ENCODE measurements around the gene CLDN25. TPM values are rescaled to one million over a fixed set of nuclear protein-coding genes. Genes with fewer than 3 reads are reported as not detected.

Gene CLDN25
- total and polyA plus RNA-seq, 12 donors, result not detected

DNA sequence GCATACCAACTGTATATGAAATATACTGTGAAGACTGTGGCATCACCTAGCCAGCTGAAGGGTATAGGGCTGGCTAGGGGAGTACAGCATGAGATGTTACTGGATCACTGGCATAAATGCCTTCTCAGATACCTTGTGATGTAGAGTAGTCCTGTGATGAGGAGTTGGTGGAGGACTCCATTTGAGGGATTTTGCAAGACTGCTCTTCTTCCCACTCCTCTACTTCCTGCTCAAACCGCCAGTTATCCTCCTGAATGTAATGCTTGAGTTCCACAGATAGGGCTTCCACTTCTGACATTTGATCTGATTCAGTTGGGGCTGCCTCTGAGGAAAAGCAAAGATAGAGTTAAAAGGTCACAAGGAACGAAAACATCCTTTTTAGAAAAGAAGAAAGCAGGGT is 29.3 kb downstream of the CLDN25 start:
- intact Hi-C loops (cut with DNase I), result loop anchor here in 1 of 10 donors (10.0 kb wide), 1 partner anchor 456 kb away; no protein-coding TSS in a partner anchor
- Histone ChIP-seq H3K36me3 (peaks cover 0 to 100% (median 59%) of the 10 kb centered on the region in 9 donors), H3K27ac (no peak overlapping the region), H3K4me3 (no peak overlapping the region), H3K27me3 (no peaks in the 10 kb centered on the region), H3K9me3 (no peaks in the 10 kb centered on the region), H3K4me1 (peaks cover 0 to 6% (median 0%) of the 10 kb centered on the region in 9 donors)
- DNase-seq (no peak), ATAC-seq (no peak)
- 43 to 45% methylated on average over 2 of the region's 2 CpGs for WGBS, 2 donors
- TF ChIP-seq, protein P1, sequence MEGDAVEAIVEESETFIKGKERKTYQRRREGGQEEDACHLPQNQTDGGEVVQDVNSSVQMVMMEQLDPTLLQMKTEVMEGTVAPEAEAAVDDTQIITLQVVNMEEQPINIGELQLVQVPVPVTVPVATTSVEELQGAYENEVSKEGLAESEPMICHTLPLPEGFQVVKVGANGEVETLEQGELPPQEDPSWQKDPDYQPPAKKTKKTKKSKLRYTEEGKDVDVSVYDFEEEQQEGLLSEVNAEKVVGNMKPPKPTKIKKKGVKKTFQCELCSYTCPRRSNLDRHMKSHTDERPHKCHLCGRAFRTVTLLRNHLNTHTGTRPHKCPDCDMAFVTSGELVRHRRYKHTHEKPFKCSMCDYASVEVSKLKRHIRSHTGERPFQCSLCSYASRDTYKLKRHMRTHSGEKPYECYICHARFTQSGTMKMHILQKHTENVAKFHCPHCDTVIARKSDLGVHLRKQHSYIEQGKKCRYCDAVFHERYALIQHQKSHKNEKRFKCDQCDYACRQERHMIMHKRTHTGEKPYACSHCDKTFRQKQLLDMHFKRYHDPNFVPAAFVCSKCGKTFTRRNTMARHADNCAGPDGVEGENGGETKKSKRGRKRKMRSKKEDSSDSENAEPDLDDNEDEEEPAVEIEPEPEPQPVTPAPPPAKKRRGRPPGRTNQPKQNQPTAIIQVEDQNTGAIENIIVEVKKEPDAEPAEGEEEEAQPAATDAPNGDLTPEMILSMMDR (IDR thresholded peaks at IDR 0.05), result no peak

DNA sequence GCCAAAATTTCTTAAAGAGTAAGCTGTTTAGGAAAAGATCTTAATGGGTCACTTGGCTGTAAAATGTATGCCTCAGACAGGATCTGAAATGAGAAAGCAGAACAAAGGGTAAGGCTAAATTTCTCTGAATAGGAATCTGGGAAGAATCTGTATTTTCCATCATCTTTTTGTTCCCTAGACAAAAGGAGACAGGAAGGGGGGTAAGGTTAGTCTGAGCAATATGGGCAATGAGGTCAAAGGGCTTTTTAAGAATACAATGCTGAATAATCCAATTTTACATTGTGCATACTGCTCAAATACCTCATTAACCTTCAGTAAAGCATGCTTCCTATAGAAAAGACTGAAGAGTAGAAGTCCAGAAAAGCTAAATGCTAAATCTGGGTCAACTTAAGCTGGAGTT is 34.6 kb downstream of the CLDN25 start:
- H3K36me3 ChIP-seq, result peaks cover 0 to 100% (median 39%) of the 10 kb centered on the region in 9 donors
- no peaks in the 10 kb centered on the region for H3K9me3 ChIP-seq
- no peaks in the 10 kb centered on the region for H3K27me3 ChIP-seq
- no peak overlapping the region for H3K4me3 ChIP-seq
- TF ChIP-seq, protein P1 (IDR thresholded peaks at IDR 0.05), result no peak
- ATAC-seq (no peak), DNase-seq (no peak)
- intact Hi-C loops (cut with DNase I), result no loop called here
- H3K27ac ChIP-seq, result no peak overlapping the region
- peaks cover 0 to 17% (median 0%) of the 10 kb centered on the region in 9 donors for H3K4me1 ChIP-seq

DNA sequence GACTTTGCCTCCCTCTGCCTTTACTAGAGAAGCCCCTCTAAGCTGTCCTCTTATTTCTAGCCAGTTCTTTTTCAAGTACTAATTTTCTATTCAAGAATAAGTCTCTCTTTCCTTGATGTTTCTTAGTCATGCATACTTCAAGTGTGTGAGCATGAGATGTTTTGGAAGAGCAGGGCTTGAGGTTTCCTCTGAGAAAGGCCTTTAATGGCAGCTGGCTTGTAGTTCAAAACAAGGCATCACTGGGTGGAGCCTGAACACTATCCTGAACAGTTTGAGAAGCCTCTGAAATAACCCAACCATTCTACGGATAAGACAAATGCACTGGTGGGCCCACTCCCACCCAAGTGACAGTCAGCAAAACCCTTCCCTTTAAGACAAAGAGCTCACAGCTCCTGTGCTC is 37.6 kb downstream of the CLDN25 start:
- Histone ChIP-seq H3K27me3 (no peaks in the 10 kb centered on the region), H3K4me1 (peaks cover 0 to 17% (median 0%) of the 10 kb centered on the region in 9 donors), H3K36me3 (peaks cover 0 to 100% (median 33%) of the 10 kb centered on the region in 9 donors), H3K4me3 (no peak overlapping the region), H3K9me3 (no peaks in the 10 kb centered on the region), H3K27ac (no peak overlapping the region)
- TF ChIP-seq, protein P1 (IDR thresholded peaks at IDR 0.05), result no peak
- 88 to 94% methylated on average over 1 of the region's 1 CpG for WGBS, 2 donors
- intact Hi-C loops (cut with DNase I), result no loop called here
- ATAC-seq, result no peak
- DNase-seq, result no peak

GRCh38 chr11:113817626-113818025 is 38.0 kb downstream of the CLDN25 start:
- Histone ChIP-seq H3K36me3 (peaks cover 0 to 100% (median 37%) of the 10 kb centered on the region in 9 donors), H3K4me1 (peaks cover 0 to 13% (median 0%) of the 10 kb centered on the region in 9 donors), H3K27me3 (no peaks in the 10 kb centered on the region), H3K27ac (no peak overlapping the region), H3K4me3 (no peak overlapping the region), H3K9me3 (no peaks in the 10 kb centered on the region)
- DNase-seq, result no peak
- intact Hi-C loops (cut with DNase I), result no loop called here
- ATAC-seq, result peak in 1 of 8 donors; percentile 21
- TF ChIP-seq, protein P1 (IDR thresholded peaks at IDR 0.05), result no peak
- WGBS, 2 donors, result 47 to 79% methylated on average over 6 of the region's 6 CpGs

Measured in heart right ventricle (tissue), 16 donors.